Left cardiac atrium (tissue), 4 donors: ENCODE data around the gene LRRC32. TPM values are rescaled to one million over a fixed set of nuclear protein-coding genes. Genes with fewer than 3 reads are reported as not detected.

Source experiments
- ATAC-seq, 2 donors: fragments of 200-7000 bp; cut with Tn5 transposase; one replicate each; pipeline ENCODE4 v1.9.1; 2020; ENCODE audit warnings: mild to moderate bottlenecking in 2 of 2, moderate library complexity in 2 of 2
- DNase-seq: peaks from one replicate; pipeline ENCODE4 v3.0.0-alpha.2; 2020
- intact Hi-C, 2 donors: fragments of 100-400 bp; cut with DNase I; formaldehyde crosslinking; loops; one replicate each; pipeline versions ENCODE4 v1.14.1 to v1.15.1; 2022 to 2023
- total RNA-seq, 2 donors: library from RNA; stranded (reverse); fragmentation: NEBNext Ultra II Directional; extraction: Animal tissue kit (Norgen Biotek cat#: 25700); gene quantifications; one replicate each; pipeline ENCODE4 v1.2.1, GENCODE V29; 2021
- donor health status: DM: no; HTN: yes; CAD: no.
- donor health status: DM: no; HTN: yes; CAD: no; lungs with severe emphysema.
- donor health status: DM: yes; HTN: yes; CAD: no.
- donor health status: Dilated cardiomyopathy.

Gene LRRC32
- total RNA-seq, 2 donors from 2014 or later = 43.8 to 88.2 TPM

GRCh38 chr11:76700177-76701100 is 29.9 kb upstream of the LRRC32 start:
- ATAC-seq (peak in 1 of 2 donors; percentile 38), DNase-seq (peak; percentile 34)
- intact Hi-C loops = no loop called here

DNA sequence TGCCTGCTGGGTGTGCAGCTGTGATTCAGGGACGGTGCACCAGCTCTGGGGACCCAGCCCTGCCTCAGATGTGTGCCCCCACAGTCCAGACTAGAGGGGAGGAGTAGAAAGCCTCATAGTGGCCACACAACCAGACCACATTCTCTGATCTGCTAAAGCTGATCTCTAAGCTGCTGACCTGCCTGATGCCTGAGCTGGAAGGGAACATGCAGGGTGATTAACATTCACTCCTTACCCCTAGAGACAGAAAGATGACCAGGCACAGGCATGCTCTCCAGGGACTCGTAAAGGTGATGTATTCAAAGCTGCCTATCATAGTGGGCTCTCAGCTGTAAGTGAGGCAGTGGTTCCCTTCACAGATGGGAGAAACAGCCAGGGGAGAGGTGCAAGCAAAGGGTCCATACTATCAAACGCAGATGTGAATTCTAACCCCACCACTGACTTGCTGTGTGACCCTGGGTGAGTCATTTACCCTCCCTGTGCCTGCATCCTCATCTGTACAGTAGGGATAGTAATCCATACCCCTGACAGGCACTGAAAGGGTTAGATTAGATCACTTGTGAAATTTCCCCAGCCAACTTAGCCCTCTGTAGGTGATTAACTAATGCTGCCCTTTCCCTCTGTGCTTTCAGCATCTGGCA is 29.0 kb upstream of the LRRC32 start:
- no peak for DNase-seq
- ATAC-seq = no peak
- intact Hi-C loops = no loop called here

GRCh38 chr11:76698321-76699043 is 27.9 kb upstream of the LRRC32 start:
- DNase-seq (no peak), ATAC-seq (no peak)
- intact Hi-C loops = no loop called here

- ATAC-seq (no peak), DNase-seq (no peak)
- intact Hi-C loops = no loop called here
These were observed 26.2 kb upstream of the LRRC32 start for GRCh38 chr11:76696756-76697155.

GRCh38 chr11:76695771-76696170 is 25.2 kb upstream of the LRRC32 start:
- ATAC-seq (no peak), DNase-seq (no peak)
- intact Hi-C loops = no loop called here

- no peak for DNase-seq
- intact Hi-C loops = no loop called here
- ATAC-seq = no peak
These were observed 24.6 kb upstream of the LRRC32 start for GRCh38 chr11:76695133-76695532.

- no peak for ATAC-seq
- DNase-seq = no peak
- intact Hi-C loops = no loop called here
These were observed 24.1 kb upstream of the LRRC32 start for GRCh38 chr11:76694664-76695063.

DNA sequence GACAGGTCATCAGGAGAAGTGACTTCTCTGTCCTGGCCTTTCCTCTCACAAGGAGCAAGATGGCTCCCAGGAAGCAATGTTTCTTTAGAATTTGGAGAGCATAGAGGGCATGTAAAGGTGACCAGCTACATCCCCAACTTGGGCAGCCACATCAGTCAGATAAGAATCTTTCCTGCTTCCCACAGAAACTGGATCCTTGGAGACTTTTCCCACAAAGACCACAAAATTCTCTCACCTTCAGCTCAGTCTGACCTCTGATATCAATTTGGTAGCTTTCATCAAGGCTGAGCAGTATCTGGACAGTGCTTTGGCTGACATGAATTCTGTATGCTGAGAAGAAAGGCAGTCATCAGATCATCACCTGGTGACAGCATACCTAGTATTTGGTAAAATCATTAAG is 23.3 kb upstream of the LRRC32 start:
- intact Hi-C loops = no loop called here
- DNase-seq (no peak), ATAC-seq (no peak)

DNA sequence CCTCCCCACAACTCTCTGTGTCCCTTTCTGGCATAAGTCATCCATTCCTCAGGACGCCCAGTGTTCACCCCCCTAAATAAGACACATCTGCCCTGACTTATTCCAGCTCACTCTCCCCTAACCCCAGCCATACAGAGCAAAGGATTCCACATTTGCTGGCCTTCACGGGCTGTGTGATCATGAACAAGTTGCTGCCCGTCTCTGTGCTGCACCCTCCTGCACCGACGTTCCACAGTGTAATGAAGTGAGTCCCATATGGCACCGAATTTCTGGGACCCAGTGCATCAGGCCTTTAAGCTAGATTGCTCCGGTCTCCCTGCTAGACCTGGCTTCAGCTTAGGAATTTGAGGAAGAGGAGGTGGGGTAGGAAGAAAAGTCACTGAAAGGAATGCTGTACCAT is 22.4 kb upstream of the LRRC32 start:
- no peak for ATAC-seq
- DNase-seq = no peak
- intact Hi-C loops = no loop called here

- intact Hi-C loops = no loop called here
- ATAC-seq (no peak), DNase-seq (no peak)
These were observed 21.1 kb upstream of the LRRC32 start for GRCh38 chr11:76691655-76692054.

- no peak for ATAC-seq
These were observed 20.2 kb upstream of the LRRC32 start for GRCh38 chr11:76690736-76691135.

GRCh38 chr11:76689313-76690260 is 19.0 kb upstream of the LRRC32 start:
- ATAC-seq (no peak), DNase-seq (no peak)
- intact Hi-C loops = no loop called here

More at GRCh38 chr11:76690736-76691135, 20.2 kb upstream of the LRRC32 start:
- intact Hi-C loops = no loop called here
- no peak for DNase-seq

DNA sequence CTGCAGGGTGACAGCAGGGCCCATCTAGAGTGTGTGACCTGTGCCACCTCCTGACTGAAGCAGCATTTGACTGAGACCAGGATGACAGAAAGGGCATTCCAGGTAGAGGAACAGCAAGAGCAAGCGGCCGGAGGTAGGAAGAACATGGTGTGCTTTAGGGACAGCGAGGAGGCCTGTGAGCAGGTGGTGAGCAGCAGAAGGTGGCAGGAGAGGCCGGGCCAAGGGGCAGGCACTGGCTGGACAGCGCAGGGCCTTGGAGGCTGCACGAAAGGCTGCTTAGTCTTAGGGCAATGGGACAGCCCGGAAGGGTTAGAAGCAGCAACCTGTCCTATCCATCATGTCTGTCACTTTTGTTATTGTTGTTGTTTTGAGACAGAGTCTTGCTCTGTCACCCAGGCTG is 17.6 kb upstream of the LRRC32 start:
- ATAC-seq = no peak
- intact Hi-C loops = no loop called here
- DNase-seq = no peak

DNA sequence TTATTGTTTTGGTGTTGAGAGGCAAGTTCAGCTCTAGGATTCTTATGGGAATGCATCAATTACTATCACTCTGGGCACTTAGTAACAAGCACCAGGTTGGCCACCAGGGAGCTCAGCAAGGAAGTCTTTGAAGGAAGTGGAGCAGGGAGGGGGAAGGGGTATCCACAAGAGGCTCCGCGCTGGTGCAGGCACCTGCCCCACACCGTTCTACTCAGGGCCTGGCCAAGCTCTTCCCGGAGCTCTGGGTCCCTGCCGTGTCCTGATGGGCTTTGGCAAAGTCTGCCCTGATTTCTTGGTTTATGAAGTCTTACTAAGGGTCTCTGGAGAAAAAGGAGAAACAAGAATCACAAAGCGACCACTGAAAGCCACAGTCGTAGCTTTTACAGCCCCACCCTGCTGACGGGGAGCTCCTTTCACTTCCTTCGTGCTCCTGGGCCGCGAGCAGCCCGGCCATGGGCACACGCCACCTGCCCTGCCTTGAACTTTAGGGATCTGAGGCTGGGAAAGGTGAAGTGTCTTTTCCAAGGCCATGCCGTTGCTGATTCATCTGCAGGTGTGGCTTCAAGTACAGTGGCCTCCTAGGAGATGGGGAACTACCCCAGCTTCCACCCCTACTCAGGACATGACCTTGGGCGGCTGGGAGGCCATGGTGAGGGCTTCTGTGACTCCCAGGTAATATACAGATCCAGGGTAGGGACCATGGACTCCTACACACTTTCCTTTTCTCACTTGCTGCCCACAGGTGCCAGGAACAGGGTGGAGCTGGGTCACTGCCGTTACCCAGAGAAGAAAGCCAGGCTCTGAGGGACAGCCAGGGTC is 15.9 kb upstream of the LRRC32 start:
- intact Hi-C loops = no loop called here
- ATAC-seq (no peak), DNase-seq (no peak)

DNA sequence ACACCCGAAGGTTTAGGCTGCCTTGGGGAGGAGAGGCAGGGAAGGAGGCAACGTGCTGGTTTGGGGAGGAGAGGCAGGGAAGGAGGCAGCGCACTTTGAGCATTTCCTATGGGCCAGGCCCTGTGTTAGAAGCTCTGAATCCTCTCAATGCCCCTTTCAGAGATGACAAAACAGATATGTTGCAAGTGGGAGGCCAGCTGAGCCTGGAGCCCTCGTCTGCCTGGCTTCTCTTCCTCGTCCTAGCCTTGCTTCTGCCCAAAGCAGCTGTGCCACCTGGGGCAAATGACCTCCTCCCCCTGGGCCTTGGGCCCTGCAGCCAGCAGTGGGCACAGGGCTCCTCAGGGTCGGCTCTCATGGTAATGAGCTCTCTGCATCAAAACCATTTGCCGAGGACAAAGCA is 15.3 kb upstream of the LRRC32 start:
- ATAC-seq (no peak), DNase-seq (no peak)
- intact Hi-C loops = no loop called here

DNA sequence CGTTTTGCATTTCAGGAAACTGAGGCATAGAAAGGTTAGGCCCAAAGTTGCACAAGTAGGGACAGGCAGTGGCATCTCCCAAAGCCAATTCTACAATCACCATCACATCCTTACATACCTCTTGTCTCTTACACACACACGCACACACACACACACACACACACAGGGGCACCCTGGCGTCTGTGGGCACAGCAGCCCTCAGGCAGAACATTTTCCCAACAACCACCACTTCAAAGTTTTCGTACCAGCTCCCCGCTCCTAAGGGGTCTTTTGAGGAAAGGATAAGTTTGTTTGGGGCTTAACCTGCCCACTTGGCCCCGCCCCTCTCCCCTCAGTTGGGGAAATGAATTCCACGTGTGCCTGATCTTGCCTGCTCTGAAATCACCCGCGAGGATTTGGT is 14.7 kb upstream of the LRRC32 start:
- ATAC-seq = no peak
- intact Hi-C loops = no loop called here
- no peak for DNase-seq

DNA sequence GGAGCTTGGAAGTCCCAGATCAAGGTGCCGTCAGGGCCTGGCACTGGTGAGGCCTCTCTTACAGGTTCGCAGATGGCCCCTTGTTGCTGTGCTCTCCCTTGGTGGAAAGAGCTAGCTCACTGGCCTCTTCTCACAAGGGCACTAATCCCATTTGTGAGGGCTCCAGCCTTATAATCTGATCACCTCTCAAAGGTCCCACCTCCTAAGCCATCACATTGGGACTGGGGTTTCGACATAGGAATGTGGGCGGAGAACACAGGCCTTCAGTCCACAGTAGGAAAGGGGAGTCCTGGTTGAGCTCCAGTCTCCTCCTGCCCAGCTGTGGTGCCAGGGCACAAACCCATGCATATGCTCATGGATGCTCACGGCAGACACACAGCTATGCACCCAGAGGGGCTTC is 14.0 kb upstream of the LRRC32 start:
- no peak for ATAC-seq
- DNase-seq = no peak
- intact Hi-C loops = no loop called here
